ENCODE measurements around the gene OR10Z1.
A peak's percentile ranks its signal among the peaks of the same experiment; 100 is the strongest.

OR10Z1 gene, protein sequence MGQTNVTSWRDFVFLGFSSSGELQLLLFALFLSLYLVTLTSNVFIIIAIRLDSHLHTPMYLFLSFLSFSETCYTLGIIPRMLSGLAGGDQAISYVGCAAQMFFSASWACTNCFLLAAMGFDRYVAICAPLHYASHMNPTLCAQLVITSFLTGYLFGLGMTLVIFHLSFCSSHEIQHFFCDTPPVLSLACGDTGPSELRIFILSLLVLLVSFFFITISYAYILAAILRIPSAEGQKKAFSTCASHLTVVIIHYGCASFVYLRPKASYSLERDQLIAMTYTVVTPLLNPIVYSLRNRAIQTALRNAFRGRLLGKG

DNA sequence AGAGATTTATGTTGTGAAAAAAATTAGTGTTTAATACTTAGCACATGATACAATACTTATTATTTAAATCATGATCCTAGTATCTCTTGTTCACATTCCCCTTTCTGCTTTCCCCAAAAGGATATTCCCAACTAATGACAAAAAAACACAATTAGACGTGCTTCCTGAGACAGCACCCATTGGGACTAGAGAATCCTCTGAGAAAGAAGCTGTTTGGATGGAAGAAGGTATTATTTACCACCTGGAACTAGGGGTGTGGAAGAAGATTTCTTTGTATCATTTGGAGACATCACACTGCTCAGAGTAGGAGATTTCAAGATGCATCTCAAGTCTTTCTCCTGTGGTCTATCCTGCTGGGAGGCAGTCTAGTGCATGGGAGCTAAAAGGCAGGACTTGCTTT lies at the start of gene OR10Z1:
TSS of gene OR10Z1 (plus strand) at position 301 of the 400 bp plus-strand sequence. CDS start 1,171 bp downstream, outside the sequence.
- no peak for DNase-seq

DNA sequence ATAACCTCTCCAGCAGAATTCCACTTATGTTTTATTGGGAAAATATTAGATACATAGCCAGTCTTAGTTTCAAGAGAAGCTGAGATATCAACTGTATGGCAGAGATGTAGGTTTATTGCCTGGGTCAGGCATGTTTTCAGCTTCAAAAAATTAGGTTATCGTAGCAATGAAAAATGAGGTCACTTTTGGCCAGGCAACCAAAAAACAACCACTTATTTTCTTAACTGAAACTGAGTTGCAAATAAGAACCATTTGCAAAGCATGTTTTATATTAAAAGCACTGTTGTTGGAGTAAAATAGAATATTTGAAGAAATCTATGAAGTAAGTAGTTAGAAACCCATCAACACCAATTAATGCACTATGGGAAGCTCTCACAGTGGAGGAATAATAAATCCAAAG lies 45.4 kb upstream of the OR10Z1 start:
- DNase-seq: no peak

DNA sequence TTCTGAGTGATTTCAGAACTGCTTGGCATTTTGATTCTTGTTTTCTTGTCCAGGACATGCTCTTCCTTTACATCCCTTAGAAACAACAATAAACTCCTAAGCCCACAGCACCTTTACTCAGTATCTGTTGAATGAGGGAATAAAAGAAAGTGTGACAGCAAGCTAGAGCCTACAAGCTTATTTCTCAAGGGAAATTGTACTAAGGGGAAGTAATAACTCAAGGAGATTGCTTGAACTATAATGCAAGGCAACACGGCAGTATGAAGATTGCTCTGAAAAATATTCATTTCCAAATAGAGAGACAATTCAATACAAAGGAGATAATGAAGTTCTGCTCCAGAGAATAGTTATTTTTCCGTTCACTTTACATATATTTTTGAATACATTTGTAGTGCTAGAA lies 41.2 kb upstream of the OR10Z1 start:
- DNase-seq: no peak

DNA sequence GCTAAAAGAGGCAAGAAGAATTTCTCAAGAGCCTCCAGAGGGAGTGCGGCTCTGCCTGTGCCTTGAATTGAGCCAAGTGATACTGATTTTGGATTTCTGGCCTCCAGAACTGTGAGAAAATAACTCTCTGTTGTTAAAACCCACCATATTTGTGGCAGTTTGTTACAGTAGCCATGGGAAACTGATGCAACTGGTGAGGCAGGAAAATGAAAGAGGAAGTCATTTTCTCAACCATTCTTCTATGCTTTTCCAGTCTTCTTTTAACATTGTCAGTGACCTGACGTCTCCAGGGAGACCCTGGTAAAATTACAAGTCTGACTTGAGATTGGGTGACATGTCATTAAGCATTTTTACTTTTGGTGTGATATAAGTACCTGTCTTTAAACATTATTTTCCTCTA lies 40.5 kb upstream of the OR10Z1 start:
- DNase-seq: no peak

DNA sequence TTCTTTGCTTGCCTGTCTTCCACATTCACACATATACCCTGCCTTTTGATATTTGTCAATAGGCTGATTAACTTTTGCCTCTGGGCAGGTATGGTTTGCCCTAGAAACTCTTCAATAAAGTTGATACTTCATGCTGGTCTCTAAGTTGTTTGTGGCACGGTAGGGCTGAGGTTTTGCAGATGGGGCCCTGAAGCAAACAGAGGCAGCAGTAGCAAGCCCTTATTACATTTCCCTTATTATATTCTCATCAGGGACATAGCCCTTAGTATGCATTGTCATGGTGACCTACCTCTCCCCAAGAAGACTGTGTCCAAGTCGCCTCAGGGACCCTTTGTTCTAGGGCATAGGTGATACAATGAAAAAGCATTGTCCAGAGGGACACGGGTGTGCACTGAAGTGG lies 34.6 kb upstream of the OR10Z1 start, which contains the start of gene OR6P1:
TSS of gene OR6P1 (minus strand) at position 101 of the 400 bp plus-strand sequence. CDS start 6,976 bp downstream, outside the sequence.
- no peak for DNase-seq

DNA sequence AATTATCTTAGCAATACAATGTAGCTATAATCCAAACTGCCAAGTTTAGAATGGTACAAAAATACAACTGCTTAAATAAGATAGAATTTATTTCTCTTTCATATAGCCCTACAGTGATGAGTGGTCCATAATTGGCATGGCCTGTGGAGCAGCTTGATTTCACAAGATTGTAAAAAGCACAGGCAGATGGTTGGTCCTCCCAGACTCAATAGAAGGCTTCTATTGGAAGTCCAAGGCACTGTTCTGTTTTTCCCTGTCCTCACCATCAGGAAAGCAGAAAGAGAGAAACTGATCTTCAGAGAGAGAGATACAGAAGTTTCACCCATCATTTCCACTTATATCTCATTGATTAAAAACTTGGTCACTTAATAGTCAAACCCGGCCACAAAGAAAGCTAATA lies 32.8 kb upstream of the OR10Z1 start:
- DNase-seq: no peak

DNA sequence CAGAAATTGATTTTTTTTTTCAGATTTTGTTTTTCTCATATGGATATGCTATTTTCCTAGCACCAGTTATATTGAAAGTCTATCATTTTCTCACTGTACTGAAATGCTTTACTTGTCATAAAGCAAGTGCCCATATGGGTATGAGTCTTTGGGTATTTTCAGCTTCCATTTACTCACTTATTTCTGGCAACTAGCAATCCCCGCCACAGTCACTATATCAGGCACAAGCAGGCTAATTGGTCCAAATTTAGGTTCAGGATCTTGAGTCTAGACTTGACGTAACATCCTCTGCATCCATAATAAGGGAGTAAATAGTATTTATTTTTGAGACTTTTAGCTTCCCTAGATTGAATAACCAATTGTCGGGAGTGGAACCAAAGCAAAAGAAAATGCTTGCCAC lies 27.5 kb upstream of the OR10Z1 start:
- no peak for DNase-seq

DNA sequence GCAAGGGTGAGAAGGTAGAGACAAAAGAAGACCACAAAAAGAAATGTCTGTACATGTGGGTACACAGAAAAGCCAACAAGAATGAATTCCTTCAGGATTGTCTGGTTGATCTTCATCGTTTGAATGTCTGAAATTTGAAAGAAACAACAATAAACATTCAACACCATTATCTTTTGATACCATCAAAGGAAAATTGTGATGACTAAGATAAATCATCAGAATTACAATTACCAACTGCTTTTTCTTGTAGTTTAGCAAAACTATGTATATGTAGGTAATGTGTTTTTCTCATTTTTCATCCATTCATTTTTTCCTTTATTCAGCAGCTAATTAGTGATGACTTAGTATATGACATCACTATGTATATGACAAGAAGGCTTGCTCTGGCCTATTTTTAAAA lies 25.3 kb upstream of the OR10Z1 start, which contains the start of gene OR10X1:
TSS of gene OR10X1 (minus strand) at position 167 of the 400 bp plus-strand sequence. CDS start at position 167, 0 bp downstream.
- DNase-seq: no peak

DNA sequence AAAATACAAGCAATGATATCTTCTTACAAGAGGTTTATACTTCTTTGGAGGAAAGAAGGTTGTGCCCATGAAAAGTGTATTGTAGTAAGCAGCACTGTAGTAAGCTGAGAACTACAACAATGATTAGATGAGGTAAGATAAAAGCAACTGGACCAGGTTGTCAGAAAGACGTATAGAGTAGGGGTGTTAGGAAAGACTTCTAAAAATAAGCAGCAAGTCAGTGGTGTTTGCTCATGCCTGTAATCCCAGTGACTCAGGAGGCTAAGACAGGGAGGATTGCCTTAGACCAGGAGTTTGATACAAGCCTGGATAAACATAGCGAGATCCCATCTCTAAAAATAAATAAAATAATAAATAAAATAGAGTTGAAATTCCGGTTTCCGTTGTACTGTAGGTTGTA lies 21.1 kb upstream of the OR10Z1 start:
- no peak for DNase-seq

DNA sequence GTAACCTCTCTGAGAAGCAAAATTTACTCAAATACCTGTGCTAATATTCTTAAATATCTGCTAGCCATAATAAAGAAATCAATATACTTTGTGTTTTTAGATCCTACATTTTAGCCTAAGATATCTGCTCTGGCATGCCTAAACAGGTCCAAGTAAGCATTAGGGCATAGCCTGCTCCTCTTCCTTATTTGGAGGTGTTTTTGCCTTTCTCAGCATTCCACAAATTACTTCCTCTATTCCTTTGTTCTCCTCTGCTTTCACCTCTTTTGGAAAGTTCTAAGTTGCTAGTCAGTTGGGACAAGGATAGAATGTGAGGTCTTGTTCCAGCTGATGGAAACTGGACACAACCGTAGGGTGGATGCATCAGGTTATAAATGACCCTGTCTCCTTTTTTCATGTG lies 18.1 kb upstream of the OR10Z1 start:
- DNase-seq: no peak

DNA sequence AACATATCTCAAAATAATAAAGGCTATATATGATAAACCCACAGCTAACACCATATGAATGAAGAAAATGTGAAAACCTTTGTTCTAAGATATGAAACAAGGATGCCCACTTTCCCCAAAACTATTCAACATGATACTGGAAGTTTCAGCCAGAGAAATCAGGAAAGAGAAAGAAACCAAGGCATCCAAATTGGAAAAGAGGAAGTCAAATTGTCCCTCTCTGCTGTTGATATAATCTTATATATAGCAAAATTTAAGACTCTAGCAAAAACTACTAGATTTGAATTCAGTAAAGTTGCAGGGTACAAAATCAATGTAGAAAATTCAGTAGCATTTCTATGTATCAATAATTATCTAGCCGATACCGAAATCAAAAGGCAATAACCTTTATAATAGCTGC lies 4.3 kb upstream of the OR10Z1 start:
- no peak for DNase-seq

DNA sequence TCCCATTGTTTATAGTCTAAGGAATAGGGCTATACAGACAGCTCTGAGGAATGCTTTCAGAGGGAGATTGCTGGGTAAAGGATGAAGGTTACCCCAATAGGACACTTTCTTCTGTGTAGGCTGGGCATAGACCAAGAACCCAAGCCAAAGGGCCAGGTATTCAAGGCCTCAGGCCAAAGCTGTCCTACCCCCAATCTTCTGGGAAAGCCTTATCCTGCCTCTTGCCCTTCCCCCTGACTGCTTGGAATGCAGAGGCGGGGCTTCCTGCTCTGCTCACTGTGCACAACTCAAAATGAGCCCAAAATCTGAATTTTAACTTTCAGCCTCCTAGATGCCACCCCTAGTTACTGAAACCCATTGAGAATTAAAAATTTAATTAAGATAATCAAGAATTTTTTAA lies 2.2 kb downstream of the OR10Z1 start:
- no peak for DNase-seq

DNA sequence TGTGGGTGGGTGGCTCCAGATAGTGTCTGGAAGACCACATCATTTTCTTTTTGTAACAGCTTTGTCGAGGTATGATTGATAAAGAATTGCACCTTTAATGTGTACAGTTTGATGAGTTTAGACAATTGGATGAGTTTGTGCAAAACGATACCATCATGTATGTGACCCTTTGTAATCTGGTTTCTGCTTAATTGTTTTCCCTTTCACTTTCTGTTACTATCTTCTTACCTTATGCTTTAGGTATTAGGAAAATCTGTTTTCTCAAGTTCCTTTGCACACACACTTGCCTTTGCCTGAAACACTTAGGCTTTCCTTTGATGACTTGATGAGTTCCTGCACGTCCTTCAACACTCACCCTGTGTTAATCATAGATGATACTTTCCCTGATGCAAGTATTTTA lies 6.8 kb downstream of the OR10Z1 start:
- no peak for DNase-seq

DNA sequence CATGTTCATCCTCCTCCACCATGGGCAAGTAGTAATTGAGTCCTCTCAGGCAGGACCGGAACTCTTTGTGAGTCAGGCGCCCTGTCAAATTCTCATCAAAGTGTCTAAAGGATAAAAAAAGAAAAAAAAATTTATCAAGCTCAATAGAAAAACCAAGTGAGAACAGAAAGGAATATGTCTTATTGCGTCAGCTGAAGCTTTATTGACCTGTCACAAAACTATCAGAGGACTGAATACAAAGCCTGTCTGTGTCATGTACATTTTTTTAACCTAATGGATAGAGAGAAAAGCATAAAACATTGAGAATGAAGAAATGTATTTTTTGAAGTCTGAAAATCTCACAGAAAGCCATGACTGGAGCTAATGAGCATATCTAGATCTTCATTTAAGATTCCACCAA lies 8.7 kb downstream of the OR10Z1 start:
- DNase-seq: no peak

DNA sequence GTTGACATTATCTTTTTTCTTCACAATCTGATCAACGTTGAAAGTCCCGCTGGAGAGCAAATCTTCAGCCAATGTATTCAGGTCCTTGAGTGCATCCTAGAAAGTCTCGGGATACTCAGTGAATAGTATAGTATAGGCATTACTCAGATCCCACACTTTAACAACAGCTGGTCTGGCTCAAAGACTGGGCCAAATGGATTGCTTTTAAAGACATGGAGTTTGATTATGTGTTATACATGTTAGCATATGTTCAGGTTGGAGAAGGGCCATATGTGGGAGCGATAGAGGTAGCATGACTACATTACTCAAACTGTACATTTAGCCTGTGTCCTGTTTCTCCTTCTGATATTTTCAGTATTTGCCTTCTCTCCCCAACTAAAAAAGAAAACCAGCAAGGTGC lies 33.1 kb downstream of the OR10Z1 start:
- DNase-seq: no peak

DNA sequence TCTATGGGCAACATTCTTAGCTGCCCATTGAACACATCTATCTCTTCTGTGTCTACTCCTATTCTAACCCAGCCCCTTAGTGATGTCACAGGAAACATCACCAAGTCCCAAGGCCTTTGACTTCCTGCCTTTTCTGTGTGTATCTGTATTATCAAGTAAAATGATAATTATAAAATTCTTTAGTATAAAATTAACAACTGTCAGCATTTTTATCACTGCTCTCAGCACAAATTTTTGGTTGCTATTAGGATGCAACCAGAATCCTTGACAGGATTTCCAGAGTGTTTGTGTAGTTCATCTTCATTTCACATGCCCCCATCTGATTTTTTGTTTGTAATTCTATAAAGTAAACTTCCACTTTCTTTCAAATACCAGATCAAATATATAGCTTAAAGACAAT lies 33.8 kb downstream of the OR10Z1 start:
- no peak for DNase-seq

DNA sequence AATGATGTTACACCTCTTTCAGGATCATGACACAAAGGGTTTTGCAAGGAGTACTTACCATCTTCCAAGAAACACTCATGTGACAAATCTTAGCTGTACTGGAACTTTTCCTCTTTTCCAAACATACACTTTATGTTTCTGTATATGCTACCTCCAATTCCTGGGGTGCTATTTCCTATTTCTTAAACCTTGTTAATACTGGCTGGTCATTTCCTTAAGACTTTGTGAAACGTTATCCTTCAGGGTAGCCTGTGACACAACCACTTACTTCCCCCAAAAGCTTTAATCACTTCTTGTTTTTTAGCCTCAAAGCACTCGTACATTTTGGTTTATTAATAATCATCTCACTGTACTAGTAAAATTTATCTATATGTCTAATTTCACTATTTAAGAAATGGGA lies 39.4 kb downstream of the OR10Z1 start:
- no peak for DNase-seq

DNA sequence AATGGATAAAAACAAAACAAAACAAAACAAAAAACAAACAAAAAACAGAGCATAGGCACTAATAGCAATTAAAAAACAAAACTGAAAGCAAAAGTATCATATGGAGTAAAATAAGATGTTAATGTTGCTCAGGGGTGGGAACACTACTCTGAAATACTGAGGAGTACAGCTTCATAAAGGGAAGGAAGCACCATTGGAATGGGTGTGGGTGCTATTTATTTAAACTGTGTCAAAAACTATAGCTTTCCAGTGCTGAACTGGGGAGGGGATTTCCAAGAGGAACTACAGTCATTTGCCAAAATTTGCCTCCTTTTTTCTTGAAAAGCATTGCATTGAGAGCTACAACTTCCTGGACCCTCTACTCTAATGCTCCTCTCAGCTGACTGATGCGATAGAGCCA lies 41.4 kb downstream of the OR10Z1 start:
- peak; percentile 2 to 5 for DNase-seq

DNA sequence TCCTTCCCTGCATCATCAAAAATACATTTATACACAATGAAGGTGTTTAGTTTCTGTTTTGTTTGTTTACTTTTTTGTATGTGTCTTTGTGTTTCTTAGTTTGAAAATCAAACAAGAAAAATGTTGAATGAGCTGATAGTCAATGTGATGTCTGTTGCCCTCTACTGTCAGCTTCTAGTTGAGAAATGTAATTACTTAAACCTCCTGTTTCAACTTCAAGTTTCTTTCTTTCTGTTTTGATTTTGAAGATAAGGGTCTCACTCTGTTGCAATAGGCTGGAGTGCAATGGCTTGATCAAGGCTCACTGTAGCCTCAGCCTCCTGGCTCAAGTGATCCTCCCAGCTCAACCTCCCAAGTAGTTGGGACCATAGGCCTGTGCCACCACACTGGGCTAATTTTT lies 44.0 kb downstream of the OR10Z1 start:
- DNase-seq: no peak

DNA sequence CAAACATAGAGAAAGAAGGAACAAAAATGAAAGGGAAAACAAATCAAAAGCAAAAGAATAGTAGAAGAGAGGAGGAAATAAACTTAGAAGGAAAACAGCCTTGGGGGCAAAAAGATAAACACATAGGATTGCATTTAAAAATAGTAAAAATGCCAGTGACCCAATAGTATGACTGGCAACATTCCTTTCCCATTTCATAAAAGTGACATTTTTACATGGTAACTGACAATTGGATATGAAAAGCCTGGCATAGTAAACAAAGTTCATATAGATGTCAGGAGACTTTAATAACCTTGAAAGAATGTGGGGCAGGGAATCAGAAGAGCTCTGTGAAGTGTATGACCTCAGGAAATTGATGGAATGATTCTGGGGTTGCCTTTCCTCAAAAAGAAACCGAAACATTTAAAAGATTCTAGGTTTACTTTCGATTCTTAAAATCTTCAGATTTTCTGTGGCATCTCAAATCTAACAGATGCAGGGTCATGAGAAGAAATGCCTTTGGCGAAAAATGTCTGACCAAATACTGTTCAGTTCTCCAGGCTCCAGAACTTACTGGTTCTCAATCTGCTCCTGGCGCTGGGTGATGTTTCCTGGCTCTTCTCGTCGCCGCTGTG lies 47.8 kb downstream of the OR10Z1 start:
- no peak for DNase-seq

DNA sequence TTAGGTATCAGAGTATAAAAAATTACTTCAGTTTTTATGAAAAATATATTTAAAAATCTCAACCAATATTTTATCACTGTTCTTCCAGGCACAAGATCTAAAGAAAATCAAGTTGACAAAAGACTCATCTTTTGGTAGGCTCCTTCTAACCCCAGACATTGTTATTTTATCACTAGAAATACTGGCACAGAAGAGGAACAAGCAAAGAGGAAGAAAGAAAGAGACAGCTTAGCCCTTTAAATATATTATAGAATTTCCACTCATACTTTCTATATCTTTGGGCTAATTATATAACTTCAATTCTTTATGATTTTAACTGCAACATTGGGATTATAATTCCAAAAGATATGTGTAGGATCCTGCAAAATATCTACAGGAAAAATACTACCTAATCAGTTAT lies 49.0 kb downstream of the OR10Z1 start:
- no peak for DNase-seq

DNA sequence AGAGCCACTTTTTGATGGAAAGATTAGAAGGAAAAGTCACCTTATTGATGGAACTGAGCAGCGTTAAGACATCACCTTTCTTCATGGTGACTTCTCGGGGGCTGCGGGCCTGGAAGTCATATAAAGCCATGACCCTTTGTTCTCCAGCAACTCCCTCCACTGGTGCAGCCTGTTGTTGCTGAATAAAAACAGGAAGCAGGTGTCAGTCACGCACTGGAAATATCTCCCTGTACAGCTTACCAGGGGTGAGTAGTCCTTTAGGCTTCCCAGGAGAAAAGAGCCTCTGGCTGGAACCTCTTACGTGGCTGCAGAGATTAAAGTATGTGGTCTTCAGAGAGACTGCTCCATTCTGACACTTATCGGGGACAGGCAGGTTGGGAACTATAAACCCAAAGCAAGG lies 49.5 kb downstream of the OR10Z1 start:
- DNase-seq: peak in 1 of 2 donors; percentile 15

Data from CD4-positive, alpha-beta T cell treated with Interferon alpha-2 for 1 hour (primary cell).